HFFc6 (cell line): Measurements from ENCODE around the gene PPARA. TPM values are rescaled to one million over a fixed set of nuclear protein-coding genes. Genes with fewer than 3 reads are reported as not detected.

ENCODE experiments used
- DNase-seq: peaks from one replicate; pipeline ENCODE4 v3.0.0-alpha.2; 2018
- H3K27ac Mint-ChIP-seq: 2 replicates; pipeline ENCODE4 v1.8.0; 2020; ENCODE audit warnings: mild to moderate bottlenecking, mixed read lengths
- H3K27me3 Mint-ChIP-seq: 2 replicates; pipeline ENCODE4 v1.8.0; 2021; ENCODE audit warnings: mild to moderate bottlenecking, moderate library complexity, mixed read lengths; ENCODE audit not compliant: insufficient read depth
- H3K36me3 Mint-ChIP-seq: 2 replicates; pipeline ENCODE4 v1.8.0; 2021; ENCODE audit warnings: low read depth, mixed read lengths
- H3K4me1 Mint-ChIP-seq: 2 replicates; pipeline ENCODE4 v1.8.0; 2020; ENCODE audit warnings: low read depth, mixed read lengths
- H3K4me3 Mint-ChIP-seq: 2 replicates; pipeline ENCODE4 v1.8.0; 2020; ENCODE audit warnings: mild to moderate bottlenecking, moderate library complexity, mixed read lengths
- H3K9me3 Mint-ChIP-seq: 2 replicates; pipeline ENCODE4 v1.8.0; 2020; ENCODE audit warnings: mild to moderate bottlenecking, mixed read lengths
- total RNA-seq, 6 experiments: library from RNA; stranded (reverse); fragmentation: NEBNext Ultra II Directional; extraction: Animal tissue kit (Norgen Biotek cat#: 25700); gene quantifications; 2 replicates in 1 of 6; 3 replicates in 5 of 6; pipeline ENCODE4 v1.2.3, GENCODE V29; 2021
- TF ChIP-seq, protein P1 (sequence below): fragments of 200-600 bp; sonication (generic); IDR thresholded peaks from 2 replicates; pipeline ENCODE4 v1.5.0; 2021; ENCODE audit warnings: antibody characterized with exemption, mild to moderate bottlenecking

The PPARA gene
- total RNA-seq, 6 experiments from 2014 or later, result 14.1 to 16.0 (median 15.1) TPM

DNA sequence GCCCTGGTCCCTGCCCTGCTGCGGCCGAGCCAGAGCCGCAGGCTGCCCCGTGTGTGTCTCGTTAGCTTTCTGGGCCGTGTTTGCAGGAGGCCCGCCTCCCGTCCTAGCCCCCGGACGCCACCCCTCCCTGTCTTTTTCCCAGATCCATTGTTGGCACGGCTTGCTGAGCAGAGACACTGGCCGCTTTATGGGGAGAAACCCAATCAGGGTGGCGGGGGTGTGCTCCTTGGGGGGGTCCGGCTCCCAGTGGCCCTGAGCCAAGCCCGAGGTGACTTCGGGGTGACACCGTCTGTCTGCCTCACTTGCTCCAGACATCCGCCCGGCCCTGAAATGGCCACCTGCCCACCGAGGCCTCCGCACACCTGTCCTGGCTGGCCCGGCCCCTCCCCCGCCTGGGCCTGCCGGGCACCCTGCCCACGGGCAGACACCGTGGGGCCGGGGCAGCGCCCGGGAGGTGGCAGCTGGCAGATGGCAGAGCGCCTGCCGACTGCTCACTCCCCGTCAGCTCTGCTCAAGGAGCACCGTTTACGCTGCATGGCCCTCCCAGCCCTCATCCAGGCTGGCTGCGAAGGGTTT lies 43.1 kb upstream of the PPARA start:
- TF ChIP-seq, protein P1, sequence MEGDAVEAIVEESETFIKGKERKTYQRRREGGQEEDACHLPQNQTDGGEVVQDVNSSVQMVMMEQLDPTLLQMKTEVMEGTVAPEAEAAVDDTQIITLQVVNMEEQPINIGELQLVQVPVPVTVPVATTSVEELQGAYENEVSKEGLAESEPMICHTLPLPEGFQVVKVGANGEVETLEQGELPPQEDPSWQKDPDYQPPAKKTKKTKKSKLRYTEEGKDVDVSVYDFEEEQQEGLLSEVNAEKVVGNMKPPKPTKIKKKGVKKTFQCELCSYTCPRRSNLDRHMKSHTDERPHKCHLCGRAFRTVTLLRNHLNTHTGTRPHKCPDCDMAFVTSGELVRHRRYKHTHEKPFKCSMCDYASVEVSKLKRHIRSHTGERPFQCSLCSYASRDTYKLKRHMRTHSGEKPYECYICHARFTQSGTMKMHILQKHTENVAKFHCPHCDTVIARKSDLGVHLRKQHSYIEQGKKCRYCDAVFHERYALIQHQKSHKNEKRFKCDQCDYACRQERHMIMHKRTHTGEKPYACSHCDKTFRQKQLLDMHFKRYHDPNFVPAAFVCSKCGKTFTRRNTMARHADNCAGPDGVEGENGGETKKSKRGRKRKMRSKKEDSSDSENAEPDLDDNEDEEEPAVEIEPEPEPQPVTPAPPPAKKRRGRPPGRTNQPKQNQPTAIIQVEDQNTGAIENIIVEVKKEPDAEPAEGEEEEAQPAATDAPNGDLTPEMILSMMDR, result no peak
- Mint-ChIP-seq H3K27me3 (peaks cover 37% of the 10 kb centered on the region), H3K36me3 (peaks cover 10% of the 10 kb centered on the region; the same call in 1 of the 2 replicates), H3K27ac (peak overlapping the region; percentile 80), H3K9me3 (no peaks in the 10 kb centered on the region; the same call in 1 of the 2 replicates), H3K4me1 (peaks cover 35% of the 10 kb centered on the region), H3K4me3 (peak overlapping the region; percentile 52; the same call in 1 of the 2 replicates)
- DNase-seq, result no peak

DNA sequence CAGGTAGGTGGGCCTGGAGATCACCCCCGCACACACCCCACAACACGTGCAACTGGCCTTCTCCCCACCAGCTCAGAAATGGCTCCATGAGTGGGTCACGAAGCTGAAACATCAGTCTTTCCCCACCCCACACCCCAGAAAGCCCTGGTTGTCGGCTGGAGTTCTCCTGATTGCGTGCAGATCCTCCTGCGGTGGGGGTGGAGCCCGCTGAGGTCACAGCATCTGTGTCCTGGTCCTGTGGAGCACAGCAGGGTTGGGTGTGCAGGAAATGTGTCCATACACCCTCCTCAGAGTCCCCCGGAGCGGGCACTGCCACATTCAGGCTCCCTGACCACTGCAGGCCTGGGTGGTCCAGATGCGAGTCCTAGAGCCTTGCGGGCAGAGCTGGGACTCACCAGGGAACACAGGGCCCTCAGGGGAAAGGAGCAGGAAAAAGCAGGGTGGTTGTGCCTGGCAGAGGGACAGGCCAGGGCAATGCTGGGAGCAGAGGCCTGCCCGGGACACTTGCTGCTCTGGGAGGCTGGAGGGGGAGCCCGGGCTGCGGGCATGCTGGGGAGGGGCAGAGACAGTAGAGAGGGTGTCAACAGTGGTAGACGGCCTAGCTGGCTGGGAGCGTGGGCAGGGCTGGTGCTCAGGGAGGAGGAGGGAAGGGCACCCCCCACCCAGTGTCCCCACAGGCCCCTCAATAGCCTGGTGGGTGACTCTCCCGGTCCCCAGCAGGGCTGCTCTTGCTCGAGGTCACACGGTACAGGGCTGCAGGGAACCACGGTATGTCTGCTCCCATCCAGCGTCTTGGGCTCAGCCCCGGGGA lies 42.4 kb upstream of the PPARA start:
- TF ChIP-seq, protein P1, result no peak
- H3K36me3 Mint-ChIP-seq, result peaks cover 10% of the 10 kb centered on the region; the same call in 1 of the 2 replicates
- H3K4me1 Mint-ChIP-seq, result peaks cover 35% of the 10 kb centered on the region
- H3K27ac Mint-ChIP-seq, result peak overlapping the region; percentile 80
- peak; percentile 25 for DNase-seq
- H3K4me3 Mint-ChIP-seq, result peak overlapping the region; percentile 52; the same call in 1 of the 2 replicates
- H3K9me3 Mint-ChIP-seq, result no peaks in the 10 kb centered on the region; the same call in 1 of the 2 replicates
- peaks cover 40% of the 10 kb centered on the region for H3K27me3 Mint-ChIP-seq

DNA sequence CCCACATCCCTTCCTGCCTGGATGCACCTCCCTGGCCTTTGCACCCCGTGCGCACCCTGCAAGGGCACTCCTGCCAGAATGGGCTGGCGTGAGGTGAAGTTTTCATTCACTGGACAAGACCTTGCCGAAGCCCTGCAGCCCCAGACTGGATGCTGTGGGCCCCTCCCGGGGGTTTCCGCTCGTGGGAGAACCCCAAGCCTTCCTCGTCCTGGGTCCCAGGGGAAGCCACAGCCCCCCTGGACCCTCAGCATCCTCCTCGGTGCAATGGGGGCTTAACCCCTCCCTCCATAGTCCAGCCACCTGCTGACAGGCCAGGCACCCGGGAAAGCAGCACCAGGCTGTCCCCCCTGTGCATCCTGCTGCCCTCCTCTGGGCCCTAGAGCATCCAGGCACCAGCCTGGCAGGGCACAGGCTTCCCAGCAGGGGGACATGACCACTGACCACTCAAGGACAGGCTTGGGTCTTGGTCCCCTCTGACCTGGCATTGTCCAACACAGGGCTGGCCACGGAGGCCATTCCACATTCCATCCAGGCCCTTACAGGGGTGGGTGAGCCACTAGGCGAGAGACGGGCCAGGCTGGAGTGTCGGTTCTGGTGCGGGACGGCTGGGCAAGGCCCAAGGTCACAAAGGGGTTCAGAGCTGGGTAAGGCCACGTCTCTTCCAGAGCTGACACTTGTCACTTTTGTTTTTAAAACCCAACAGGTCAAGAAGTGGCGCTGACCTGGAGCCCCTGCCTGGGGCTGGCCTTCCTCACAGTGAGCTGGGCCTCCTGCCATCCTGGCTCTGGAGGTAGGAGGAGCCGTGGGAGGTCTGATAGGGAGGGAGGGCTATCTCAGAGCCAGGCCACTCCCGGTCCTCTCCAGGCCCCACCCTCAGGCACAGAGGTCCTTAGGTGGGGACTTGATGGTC lies 41.5 kb upstream of the PPARA start:
- Mint-ChIP-seq H3K27me3 (peaks cover 40% of the 10 kb centered on the region), H3K27ac (peak overlapping the region; percentile 78), H3K9me3 (no peaks in the 10 kb centered on the region; the same call in 1 of the 2 replicates), H3K4me1 (peaks cover 35% of the 10 kb centered on the region), H3K36me3 (peaks cover 10% of the 10 kb centered on the region; the same call in 1 of the 2 replicates), H3K4me3 (peak overlapping the region; percentile 39)
- TF ChIP-seq, protein P1, result peak; percentile 54
- peak; percentile 44 for DNase-seq

DNA sequence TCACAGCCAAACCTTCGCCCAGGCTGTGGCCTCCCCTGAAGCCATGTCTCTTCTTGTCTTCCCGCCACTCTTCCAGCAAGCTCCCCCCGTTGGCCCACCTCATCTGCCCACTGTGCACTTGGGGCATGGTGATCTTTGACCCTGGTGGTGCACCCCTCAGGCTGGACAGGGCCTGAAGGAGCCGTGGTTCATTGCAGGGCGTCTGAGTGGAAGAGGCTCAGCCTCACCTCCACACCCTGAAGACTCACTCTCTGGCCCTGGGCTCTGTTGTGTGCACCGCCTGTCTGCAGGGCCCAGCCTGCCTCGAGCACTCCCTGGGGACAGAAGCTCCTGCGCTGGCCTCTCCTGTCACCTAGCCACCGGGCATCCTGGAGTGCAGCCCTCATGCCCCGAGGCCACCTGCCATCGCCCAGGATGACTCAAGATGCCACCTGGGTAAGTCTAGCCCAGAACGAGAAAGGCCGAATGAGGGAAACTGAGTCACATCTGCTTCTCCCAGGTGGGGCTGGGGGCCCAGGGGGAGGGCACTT lies 40.8 kb upstream of the PPARA start:
- TF ChIP-seq, protein P1, result no peak
- peak overlapping the region; percentile 78 for H3K27ac Mint-ChIP-seq
- DNase-seq, result no peak
- H3K4me3 Mint-ChIP-seq, result 0 out of 2 replicates have a peak overlapping the region, but pooled peaks have one; percentile 39
- H3K4me1 Mint-ChIP-seq, result peaks cover 35% of the 10 kb centered on the region
- peaks cover 10% of the 10 kb centered on the region; the same call in 1 of the 2 replicates for H3K36me3 Mint-ChIP-seq
- H3K27me3 Mint-ChIP-seq, result peaks cover 42% of the 10 kb centered on the region
- no peaks in the 10 kb centered on the region; the same call in 1 of the 2 replicates for H3K9me3 Mint-ChIP-seq

DNA sequence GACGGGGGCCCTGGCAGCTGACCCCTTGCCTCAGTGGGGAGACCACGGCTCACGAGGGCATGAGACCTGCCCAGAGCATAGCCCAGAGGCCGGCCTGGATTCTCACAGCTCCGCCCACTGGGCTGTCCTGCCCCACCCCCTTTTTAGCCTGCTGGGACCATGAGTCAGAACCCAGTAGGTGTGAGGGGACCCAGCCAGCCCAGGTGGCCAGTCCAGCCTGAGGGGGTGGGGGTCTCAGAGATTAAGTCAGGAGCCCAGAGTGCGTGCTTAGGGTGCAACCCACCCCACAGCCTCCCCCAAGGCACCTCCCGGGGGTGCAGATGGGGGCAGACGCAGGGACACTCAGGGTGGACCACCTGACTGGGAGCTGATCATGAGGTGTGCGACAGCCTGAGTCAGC lies 40.1 kb upstream of the PPARA start:
- Mint-ChIP-seq H3K9me3 (no peaks in the 10 kb centered on the region; the same call in 1 of the 2 replicates), H3K27me3 (peaks cover 48% of the 10 kb centered on the region), H3K4me3 (no peak overlapping the region), H3K27ac (peak overlapping the region; percentile 49), H3K4me1 (peaks cover 35% of the 10 kb centered on the region), H3K36me3 (peaks cover 10% of the 10 kb centered on the region; the same call in 1 of the 2 replicates)
- DNase-seq, result no peak
- TF ChIP-seq, protein P1, result no peak
